ENCODE data around the gene ADGRF4. TPM values are rescaled to one million over a fixed set of nuclear protein-coding genes. Genes with fewer than 3 reads are reported as not detected.

The ADGRF4 gene
- polyA plus RNA-seq, 1 donor (not counting 4 experiments of a cell fraction or from before 2014, with no cell fraction given): 30.2 TPM

DNA sequence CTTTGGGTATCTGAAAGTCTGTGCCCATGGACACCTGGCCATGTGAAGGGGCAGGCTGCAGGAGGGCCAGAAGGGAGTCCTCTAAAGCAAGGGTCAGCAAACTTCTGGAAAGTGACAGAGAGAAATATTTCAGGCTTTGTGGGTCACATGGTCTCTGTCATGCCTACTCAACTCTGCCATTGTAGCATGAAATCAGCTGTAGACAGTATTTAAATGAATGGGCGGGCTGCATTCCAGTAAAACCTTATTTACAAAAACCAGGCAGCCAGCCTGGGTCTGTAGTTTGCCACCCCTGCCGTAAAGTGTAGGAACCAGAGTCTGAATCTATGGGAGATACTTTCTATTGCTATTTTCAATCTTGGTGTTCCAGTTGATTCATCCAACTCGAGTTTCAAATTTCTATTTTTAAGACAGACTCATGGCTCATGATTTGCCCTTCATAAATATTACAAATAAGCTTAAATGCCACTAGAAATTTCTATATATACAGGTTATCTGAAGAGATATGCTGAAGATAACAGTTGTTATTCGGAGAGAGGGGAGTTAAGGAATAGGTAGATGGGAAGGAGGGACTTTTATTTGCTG is 19.0 kb upstream of the ADGRF4 start:
- DNase-seq (ENCODE audit: low read depth, low spot score): no peak
- H3K4me2 ChIP-seq (ENCODE audit: control insufficient read depth, extremely low read depth, insufficient read depth, low read depth, low read length): no peak overlapping the region
- H3K4me1 ChIP-seq (ENCODE audit: control insufficient read depth, extremely low read depth, insufficient read depth, low read length): no peaks in the 10 kb centered on the region
- no peak overlapping the region for H3K9ac ChIP-seq (ENCODE audit: control insufficient read depth, extremely low read depth, insufficient read depth, low read length)
- H3K4me3 ChIP-seq (ENCODE audit: control insufficient read depth in 2 of 3, extremely low read depth in 1 of 3, insufficient read depth in 2 of 3, low read depth in 1 of 3, low read length in 3 of 3): no peak overlapping the region
- dilution Hi-C loops (cut with MboI; ENCODE audit: extremely low pct_ligation_motif_present, low sequenced_read_pairs): no loop called here
- no peaks in the 10 kb centered on the region for H3K36me3 ChIP-seq (ENCODE audit: control insufficient read depth in 2 of 2, extremely low read depth in 1 of 2, insufficient read depth in 2 of 2, low read length in 2 of 2)
- no peak for FAIRE-seq
- H4K20me1 ChIP-seq (ENCODE audit: control insufficient read depth, extremely low read depth, insufficient read depth, low read length): no peaks in the 10 kb centered on the region
- no peaks in the 10 kb centered on the region for H3K9me3 ChIP-seq (ENCODE audit: control insufficient read depth, low read depth, low read length)
- no peak overlapping the region for H2AFZ ChIP-seq (ENCODE audit: control insufficient read depth, low read length)
- no peaks in the 10 kb centered on the region for H3K79me2 ChIP-seq (ENCODE audit: control insufficient read depth, insufficient read depth, low read length)
- H3K27ac ChIP-seq (ENCODE audit: control insufficient read depth, insufficient read depth, low read length): no peak overlapping the region
- TF ChIP-seq, protein P1, sequence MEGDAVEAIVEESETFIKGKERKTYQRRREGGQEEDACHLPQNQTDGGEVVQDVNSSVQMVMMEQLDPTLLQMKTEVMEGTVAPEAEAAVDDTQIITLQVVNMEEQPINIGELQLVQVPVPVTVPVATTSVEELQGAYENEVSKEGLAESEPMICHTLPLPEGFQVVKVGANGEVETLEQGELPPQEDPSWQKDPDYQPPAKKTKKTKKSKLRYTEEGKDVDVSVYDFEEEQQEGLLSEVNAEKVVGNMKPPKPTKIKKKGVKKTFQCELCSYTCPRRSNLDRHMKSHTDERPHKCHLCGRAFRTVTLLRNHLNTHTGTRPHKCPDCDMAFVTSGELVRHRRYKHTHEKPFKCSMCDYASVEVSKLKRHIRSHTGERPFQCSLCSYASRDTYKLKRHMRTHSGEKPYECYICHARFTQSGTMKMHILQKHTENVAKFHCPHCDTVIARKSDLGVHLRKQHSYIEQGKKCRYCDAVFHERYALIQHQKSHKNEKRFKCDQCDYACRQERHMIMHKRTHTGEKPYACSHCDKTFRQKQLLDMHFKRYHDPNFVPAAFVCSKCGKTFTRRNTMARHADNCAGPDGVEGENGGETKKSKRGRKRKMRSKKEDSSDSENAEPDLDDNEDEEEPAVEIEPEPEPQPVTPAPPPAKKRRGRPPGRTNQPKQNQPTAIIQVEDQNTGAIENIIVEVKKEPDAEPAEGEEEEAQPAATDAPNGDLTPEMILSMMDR (optimal IDR thresholded peaks at IDR 0.05 in 1 of 3, IDR thresholded peaks at IDR 0.05 in 1 of 3, conservative IDR thresholded peaks at IDR 0.05 in 1 of 3; ENCODE audit: extremely low read depth in 1 of 3, insufficient read depth in 2 of 3, low read length in 3 of 3): no peak
- no peak for TF ChIP-seq EZH2 (IDR thresholded peaks at IDR 0.05; ENCODE audit: low read length)
- H3K9me1 ChIP-seq (ENCODE audit: control insufficient read depth, extremely low read depth, insufficient read depth, low read length): no peaks in the 10 kb centered on the region
- H3K27me3 ChIP-seq (ENCODE audit: control insufficient read depth, extremely low read depth, insufficient read depth, low read length): no peaks in the 10 kb centered on the region

DNA sequence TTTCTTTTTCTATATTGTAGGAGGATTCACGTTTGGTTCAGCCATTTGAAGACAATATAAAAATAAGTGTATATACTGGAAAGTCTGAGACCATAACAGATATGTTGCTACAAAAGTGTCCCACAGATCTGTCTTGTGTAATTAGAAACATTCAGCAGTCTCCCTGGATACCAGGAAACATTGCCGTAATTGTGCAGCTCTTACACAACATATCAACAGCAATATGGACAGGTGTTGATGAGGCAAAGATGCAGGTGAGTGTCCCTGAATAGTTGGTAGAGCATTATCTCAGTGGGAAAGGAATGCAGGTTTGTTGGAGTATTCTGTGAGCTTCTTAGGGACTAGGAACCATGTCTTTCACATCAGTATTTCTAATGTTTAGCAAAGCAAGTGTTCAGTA is 18.3 kb upstream of the ADGRF4 start:
- Histone ChIP-seq H3K4me3 (ENCODE audit: control insufficient read depth in 2 of 3, extremely low read depth in 1 of 3, insufficient read depth in 2 of 3, low read depth in 1 of 3, low read length in 3 of 3) (no peak overlapping the region), H3K4me2 (ENCODE audit: control insufficient read depth, extremely low read depth, insufficient read depth, low read depth, low read length) (no peak overlapping the region), H3K9ac (ENCODE audit: control insufficient read depth, extremely low read depth, insufficient read depth, low read length) (no peak overlapping the region), H4K20me1 (ENCODE audit: control insufficient read depth, extremely low read depth, insufficient read depth, low read length) (no peaks in the 10 kb centered on the region), H3K4me1 (ENCODE audit: control insufficient read depth, extremely low read depth, insufficient read depth, low read length) (no peaks in the 10 kb centered on the region), H3K27ac (ENCODE audit: control insufficient read depth, insufficient read depth, low read length) (no peak overlapping the region), H2AFZ (ENCODE audit: control insufficient read depth, low read length) (no peak overlapping the region), H3K36me3 (ENCODE audit: control insufficient read depth in 2 of 2, extremely low read depth in 1 of 2, insufficient read depth in 2 of 2, low read length in 2 of 2) (no peaks in the 10 kb centered on the region), H3K9me1 (ENCODE audit: control insufficient read depth, extremely low read depth, insufficient read depth, low read length) (no peaks in the 10 kb centered on the region), H3K9me3 (ENCODE audit: control insufficient read depth, low read depth, low read length) (no peaks in the 10 kb centered on the region), H3K27me3 (ENCODE audit: control insufficient read depth, extremely low read depth, insufficient read depth, low read length) (no peaks in the 10 kb centered on the region), H3K79me2 (ENCODE audit: control insufficient read depth, insufficient read depth, low read length) (no peaks in the 10 kb centered on the region)
- FAIRE-seq (no peak), DNase-seq (ENCODE audit: low read depth, low spot score) (no peak)
- dilution Hi-C loops (cut with MboI; ENCODE audit: extremely low pct_ligation_motif_present, low sequenced_read_pairs): no loop called here
- TF ChIP-seq EZH2 (IDR thresholded peaks at IDR 0.05; ENCODE audit: low read length): no peak
- TF ChIP-seq, protein P1 (optimal IDR thresholded peaks at IDR 0.05 in 1 of 3, IDR thresholded peaks at IDR 0.05 in 1 of 3, conservative IDR thresholded peaks at IDR 0.05 in 1 of 3; ENCODE audit: extremely low read depth in 1 of 3, insufficient read depth in 2 of 3, low read length in 3 of 3): no peak
